Fibroblast of pulmonary artery (primary cell): ENCODE data around the gene ANK2.

ENCODE experiments used
- DNase-seq: peaks from one replicate; pipeline ENCODE4 v3.0.0-alpha.2; 2010; ENCODE audit warnings: low read depth
- H3K4me3 ChIP-seq: replicated peaks from 2 replicates; pipeline ENCODE4 v1.5.1; 2011; ENCODE audit warnings: low read depth, mild to moderate bottlenecking, control low read depth, low read length, moderate library complexity
- TF ChIP-seq, protein P1 (sequence below): IDR thresholded peaks from 2 replicates; pipeline ENCODE4 v1.5.1; 2011; ENCODE audit warnings: mild to moderate bottlenecking, control low read depth, low read length, inconsistent platforms; ENCODE audit errors: missing control alignments

Gene ANK2

GRCh38 chr4:113187358-113187757 lies 137.9 kb downstream of the ANK2 start:
- H3K4me3 ChIP-seq: no peak overlapping the region
- DNase-seq: no peak
- TF ChIP-seq, protein P1, sequence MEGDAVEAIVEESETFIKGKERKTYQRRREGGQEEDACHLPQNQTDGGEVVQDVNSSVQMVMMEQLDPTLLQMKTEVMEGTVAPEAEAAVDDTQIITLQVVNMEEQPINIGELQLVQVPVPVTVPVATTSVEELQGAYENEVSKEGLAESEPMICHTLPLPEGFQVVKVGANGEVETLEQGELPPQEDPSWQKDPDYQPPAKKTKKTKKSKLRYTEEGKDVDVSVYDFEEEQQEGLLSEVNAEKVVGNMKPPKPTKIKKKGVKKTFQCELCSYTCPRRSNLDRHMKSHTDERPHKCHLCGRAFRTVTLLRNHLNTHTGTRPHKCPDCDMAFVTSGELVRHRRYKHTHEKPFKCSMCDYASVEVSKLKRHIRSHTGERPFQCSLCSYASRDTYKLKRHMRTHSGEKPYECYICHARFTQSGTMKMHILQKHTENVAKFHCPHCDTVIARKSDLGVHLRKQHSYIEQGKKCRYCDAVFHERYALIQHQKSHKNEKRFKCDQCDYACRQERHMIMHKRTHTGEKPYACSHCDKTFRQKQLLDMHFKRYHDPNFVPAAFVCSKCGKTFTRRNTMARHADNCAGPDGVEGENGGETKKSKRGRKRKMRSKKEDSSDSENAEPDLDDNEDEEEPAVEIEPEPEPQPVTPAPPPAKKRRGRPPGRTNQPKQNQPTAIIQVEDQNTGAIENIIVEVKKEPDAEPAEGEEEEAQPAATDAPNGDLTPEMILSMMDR: no peak

DNA sequence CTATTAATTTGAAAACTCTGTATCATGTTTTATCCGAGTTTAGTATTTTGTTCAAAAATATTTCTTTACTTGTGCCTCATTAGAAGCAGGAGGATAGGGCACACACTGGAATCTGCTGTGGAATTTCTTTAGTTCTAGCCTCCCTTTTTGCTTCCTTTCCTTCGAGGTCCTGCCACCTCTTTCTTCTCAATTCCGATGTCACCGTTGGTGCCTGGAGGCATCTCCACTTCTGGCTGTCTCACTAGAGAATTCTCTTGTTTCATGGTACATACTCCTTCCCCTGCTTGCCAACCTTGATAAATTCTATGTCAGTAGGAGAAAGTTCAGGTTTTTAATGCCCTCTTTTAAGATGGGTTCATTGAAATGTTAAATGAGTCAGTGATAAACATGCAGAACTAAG lies 140.1 kb downstream of the ANK2 start:
- no peak overlapping the region for H3K4me3 ChIP-seq
- TF ChIP-seq, protein P1: no peak
- no peak for DNase-seq

- H3K4me3 ChIP-seq: no peak overlapping the region
- TF ChIP-seq, protein P1: no peak
- no peak for DNase-seq
These were observed 159.7 kb downstream of the ANK2 start for GRCh38 chr4:113209153-113209552.

GRCh38 chr4:113209652-113210320 lies 160.3 kb downstream of the ANK2 start:
- TF ChIP-seq, protein P1: no peak
- DNase-seq: no peak

GRCh38 chr4:113212613-113213012 lies 163.2 kb downstream of the ANK2 start:
- DNase-seq: no peak
- H3K4me3 ChIP-seq: no peak overlapping the region
- TF ChIP-seq, protein P1: no peak

More at GRCh38 chr4:113209652-113210320, 160.3 kb downstream of the ANK2 start:
- no peak overlapping the region for H3K4me3 ChIP-seq

DNA sequence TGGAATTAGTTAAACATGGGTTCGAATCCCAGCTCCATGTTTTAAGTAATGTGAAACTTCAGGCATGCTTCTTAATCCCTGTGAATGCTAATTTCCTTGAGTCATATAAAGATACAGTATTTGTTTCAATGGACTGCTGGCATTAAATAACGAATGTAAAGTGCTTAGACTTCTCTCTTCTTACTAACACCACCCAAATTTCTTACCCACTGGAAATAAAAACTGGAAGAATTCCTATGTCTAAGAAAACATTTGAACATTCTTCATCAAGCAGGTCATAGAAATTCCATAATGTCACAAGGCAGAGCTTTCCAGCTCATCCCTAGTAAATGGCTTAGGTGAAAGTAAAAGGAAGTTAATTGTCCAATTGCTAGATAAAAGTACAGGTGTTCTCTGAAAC lies 172.5 kb downstream of the ANK2 start:
- H3K4me3 ChIP-seq: no peak overlapping the region
- TF ChIP-seq, protein P1: no peak
- peak; percentile 6 for DNase-seq

DNA sequence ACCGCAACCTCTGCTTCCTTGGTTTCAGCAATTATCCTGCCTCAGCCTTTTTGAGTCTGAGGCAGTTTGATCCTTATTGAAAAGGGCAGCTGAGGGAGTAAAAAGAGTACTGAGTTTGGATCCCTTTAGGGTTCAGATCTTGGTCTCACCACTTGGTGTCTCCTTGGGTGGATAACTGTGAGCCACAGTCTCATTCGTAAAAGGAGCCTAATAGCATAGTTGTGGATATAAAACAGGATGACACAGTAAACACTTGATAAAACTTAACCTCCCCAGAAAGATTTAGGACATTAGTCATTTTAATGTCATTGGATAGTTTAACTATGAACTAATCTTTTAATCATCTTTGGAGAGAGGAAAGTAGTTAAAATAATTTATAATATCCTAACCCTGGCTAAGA lies 173.0 kb downstream of the ANK2 start:
- TF ChIP-seq, protein P1: no peak
- peak; percentile 3 for DNase-seq

More for the DNA sequence above, 173.0 kb downstream of the ANK2 start:
- no peak overlapping the region for H3K4me3 ChIP-seq
